B cell (primary cell): ENCODE measurements around the gene IARS1. TPM values are rescaled to one million over a fixed set of nuclear protein-coding genes. Genes with fewer than 3 reads are reported as not detected.

Source experiments
- ATAC-seq: fragments of 200-7000 bp; cut with Tn5 transposase; one replicate; pipeline ENCODE4 v1.10.0; 2021; ENCODE audit warnings: low read depth, mild to moderate bottlenecking, moderate number of reproducible peaks, moderate library complexity
- CTCF ChIA-PET: fragments of 350-600 bp; sonication (Branson Sonifier 250); formaldehyde crosslinking; loops from one replicate; lab custom pipeline; 2021; ENCODE audit warnings: antibody characterized with exemption, inconsistent platforms; lab: Charles Lee
- POLR2A ChIA-PET: fragments of 350-600 bp; sonication (Branson Sonifier 250); formaldehyde crosslinking; loops from one replicate; lab custom pipeline; 2021; ENCODE audit warnings: antibody characterized with exemption; lab: Charles Lee
- DNase-seq: peaks from one replicate; pipeline ENCODE4 v3.0.0; 2013
- H2AFZ ChIP-seq: 2 replicates; pipeline ENCODE4 v1.6.1; 2012; ENCODE audit warnings: mild to moderate bottlenecking, low read depth, low read length; ENCODE audit not compliant: insufficient read depth, poor library complexity, severe bottlenecking
- H3K27ac ChIP-seq, 2 donors: 1 replicate in 1 of 2; 2 replicates in 1 of 2; pipeline ENCODE4 v1.5.1; 2012 to 2013; ENCODE audit warnings: low read length in 2 of 2, mild to moderate bottlenecking in 2 of 2, moderate library complexity in 1 of 2
- H3K27me3 ChIP-seq, 4 experiments: fragments of 200-600 bp in 1 of 4; sonication (generic) in 1 of 4; replicated peaks in 1 of 4; 1 replicate in 2 of 4; 2 replicates in 2 of 4; pipeline versions ENCODE4 v1.6.1 to v1.7.0; 2013 to 2016; ENCODE audit warnings: low read length in 3 of 4, mild to moderate bottlenecking in 2 of 4, mixed read lengths in 1 of 4, moderate library complexity in 1 of 4; ENCODE audit not compliant: insufficient read depth in 4 of 4, control insufficient read depth in 3 of 4; ENCODE audit errors: control extremely low read depth in 1 of 4
- H3K36me3 ChIP-seq, 2 experiments: replicated peaks in 1 of 2; 1 replicate in 1 of 2; 2 replicates in 1 of 2; pipeline versions ENCODE4 v1.6.1 to v1.7.1; 2013; ENCODE audit warnings: low read length in 1 of 2; ENCODE audit not compliant: insufficient read depth in 2 of 2, control insufficient read depth in 1 of 2; ENCODE audit errors: control extremely low read depth in 1 of 2, extremely low read depth in 1 of 2
- H3K4me1 ChIP-seq, 2 donors: fragments of 200-600 bp in 1 of 2; sonication (generic) in 1 of 2; 1 replicate in 1 of 2; 2 replicates in 1 of 2; pipeline versions ENCODE4 v1.5.1 to v1.6.1; 2013 to 2017; ENCODE audit warnings: low read length in 2 of 2; ENCODE audit not compliant: control insufficient read depth in 2 of 2, insufficient read depth in 2 of 2
- H3K4me2 ChIP-seq: replicated peaks from 2 replicates; pipeline ENCODE3; 2012; ENCODE audit warnings: mild to moderate bottlenecking, low read depth, low read length; ENCODE audit not compliant: poor library complexity, severe bottlenecking
- H3K4me3 ChIP-seq, 5 experiments: fragments of 200-600 bp in 1 of 5; sonication (generic) in 1 of 5; 1 replicate in 3 of 5; 2 replicates in 2 of 5; pipeline versions ENCODE4 v1.5.1 to v1.7.0; 2011 to 2016; ENCODE audit warnings: low read length in 4 of 5, mild to moderate bottlenecking in 4 of 5, low read depth in 2 of 5, control low read depth in 1 of 5, moderate library complexity in 1 of 5; ENCODE audit not compliant: insufficient read depth in 1 of 5; ENCODE audit errors: control extremely low read depth in 1 of 5, extremely low read depth in 1 of 5
- H3K79me2 ChIP-seq: fragments of 200-600 bp; sonication (generic); one replicate; pipeline ENCODE4 v1.6.0; 2016; ENCODE audit warnings: low read length; ENCODE audit not compliant: control insufficient read depth, insufficient read depth
- H3K9ac ChIP-seq: fragments of 200-600 bp; sonication (generic); 2 replicates; pipeline ENCODE4 v1.6.1; 2017; ENCODE audit warnings: mild to moderate bottlenecking, low read length, moderate library complexity
- H3K9me3 ChIP-seq, 3 donors: one replicate each; pipeline versions ENCODE4 v1.6.1 to v1.7.1; 2013; ENCODE audit warnings: low read length in 2 of 3; ENCODE audit not compliant: control insufficient read depth in 2 of 3, insufficient read depth in 1 of 3; ENCODE audit errors: control extremely low read depth in 1 of 3
- H4K20me1 ChIP-seq: 2 replicates; pipeline ENCODE4 v1.6.0; 2012; ENCODE audit warnings: mild to moderate bottlenecking, low read length; ENCODE audit not compliant: insufficient read depth, control insufficient read depth, poor library complexity, severe bottlenecking
- H3K27ac Mint-ChIP-seq: one replicate; pipeline ENCODE4 v1.8.0; 2021; ENCODE audit warnings: mixed read lengths
- H3K27me3 Mint-ChIP-seq: one replicate; pipeline ENCODE4 v1.8.0; 2021; ENCODE audit warnings: mixed read lengths
- H3K4me1 Mint-ChIP-seq: one replicate; pipeline ENCODE4 v1.8.0; 2021; ENCODE audit warnings: mixed read lengths
- H3K4me3 Mint-ChIP-seq: one replicate; pipeline ENCODE4 v1.8.0; 2021; ENCODE audit warnings: mixed read lengths
- H3K9me3 Mint-ChIP-seq: one replicate; pipeline ENCODE4 v1.8.0; 2022; ENCODE audit warnings: mixed read lengths; ENCODE audit not compliant: insufficient read depth
- EZH2 ChIP-seq: IDR thresholded peaks from 2 replicates; pipeline ENCODE4 v1.6.1; 2012; ENCODE audit warnings: borderline replicate concordance, low read depth, mild to moderate bottlenecking, moderate library complexity, low read length; ENCODE audit not compliant: insufficient read depth, poor library complexity, severe bottlenecking
- WGBS: methylation state at CpG from one replicate; pipeline ENCODE4 v1.1.5; 2013; ENCODE audit warnings: missing lambda C conversion rate; ENCODE audit not compliant: insufficient coverage; 5-methylcytosine and 5-hydroxymethylcytosine counted together
- intact Hi-C: fragments of 100-400 bp; cut with micrococcal nuclease; formaldehyde crosslinking; loops from one replicate; pipeline ENCODE4 v1.10.0; 2022
- polyA plus RNA-seq: library from polyadenylated mRNA; depleted of rRNA; stranded (reverse); fragments of >200 nt; gene quantifications from 2 replicates; pipeline ENCODE4 v1.2.3, GENCODE V29; 2012
- total RNA-seq, 2 donors: library from RNA; stranded (reverse); fragments of 120-200 nt in 1 of 2; gene quantifications; 1 replicate in 1 of 2; 2 replicates in 1 of 2; pipeline versions ENCODE4 v1.2.3 to v1.2.4, GENCODE V29; 2013 to 2022
- TF ChIP-seq, protein P1 (sequence below): fragments of 200-600 bp; IDR thresholded peaks from one replicate; pipeline ENCODE4 v1.8.0; 2022; ENCODE audit warnings: antibody characterized with exemption, mild to moderate bottlenecking

The IARS1 gene
- total and polyA plus RNA-seq, 2 donors (not counting 1 experiment from before 2014, with no cell fraction given), result 31.6 to 82.8 TPM

DNA sequence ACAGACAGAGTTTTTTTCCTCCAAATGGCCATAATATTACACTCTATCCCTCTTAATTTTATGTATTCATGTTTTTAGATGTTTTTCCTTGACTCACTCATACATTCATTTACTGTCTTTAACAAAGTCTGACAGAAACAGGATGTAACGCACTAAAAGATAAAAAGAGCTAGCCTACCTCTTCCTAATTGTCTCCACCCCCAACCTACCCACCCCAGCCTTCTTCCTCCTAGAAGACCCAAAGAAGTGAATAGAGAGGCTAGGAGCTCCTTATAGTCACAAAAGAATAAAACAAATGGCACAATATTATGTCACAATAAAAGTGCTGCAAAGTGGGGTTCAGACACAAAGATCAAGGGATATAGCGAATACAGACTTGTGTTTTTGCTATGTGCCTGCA lies 30.9 kb upstream of the IARS1 start:
- peak overlapping the region; percentile 97 for H3K9ac ChIP-seq
- no peaks in the 10 kb centered on the region for H4K20me1 ChIP-seq
- peak overlapping the region; percentile 97 for H3K4me3 Mint-ChIP-seq
- intact Hi-C loops, result loop anchor here (2.0 to 10.0 kb wide), 2 partner anchors 82 to 440 kb away; partner anchors contain the start of gene BICD2
- ATAC-seq (no peak), DNase-seq (no peak)
- H3K27ac Mint-ChIP-seq, result peak overlapping the region; percentile 97
- no peaks in the 10 kb centered on the region for H3K27me3 ChIP-seq
- peak overlapping the region; percentile 97 for H2AFZ ChIP-seq
- H3K36me3 ChIP-seq, result peaks cover 0 to 37% of the 10 kb centered on the region in 2 experiments
- H3K27me3 Mint-ChIP-seq, result no peaks in the 10 kb centered on the region
- H3K4me3 ChIP-seq, result peak overlapping the region; percentile 79 to 98 (median 90)
- no peaks in the 10 kb centered on the region for H3K9me3 Mint-ChIP-seq
- H3K9me3 ChIP-seq, result no peaks in the 10 kb centered on the region
- 0% methylated on average over 1 of the region's 2 CpGs for WGBS
- TF ChIP-seq EZH2, result no peak
- TF ChIP-seq, protein P1, sequence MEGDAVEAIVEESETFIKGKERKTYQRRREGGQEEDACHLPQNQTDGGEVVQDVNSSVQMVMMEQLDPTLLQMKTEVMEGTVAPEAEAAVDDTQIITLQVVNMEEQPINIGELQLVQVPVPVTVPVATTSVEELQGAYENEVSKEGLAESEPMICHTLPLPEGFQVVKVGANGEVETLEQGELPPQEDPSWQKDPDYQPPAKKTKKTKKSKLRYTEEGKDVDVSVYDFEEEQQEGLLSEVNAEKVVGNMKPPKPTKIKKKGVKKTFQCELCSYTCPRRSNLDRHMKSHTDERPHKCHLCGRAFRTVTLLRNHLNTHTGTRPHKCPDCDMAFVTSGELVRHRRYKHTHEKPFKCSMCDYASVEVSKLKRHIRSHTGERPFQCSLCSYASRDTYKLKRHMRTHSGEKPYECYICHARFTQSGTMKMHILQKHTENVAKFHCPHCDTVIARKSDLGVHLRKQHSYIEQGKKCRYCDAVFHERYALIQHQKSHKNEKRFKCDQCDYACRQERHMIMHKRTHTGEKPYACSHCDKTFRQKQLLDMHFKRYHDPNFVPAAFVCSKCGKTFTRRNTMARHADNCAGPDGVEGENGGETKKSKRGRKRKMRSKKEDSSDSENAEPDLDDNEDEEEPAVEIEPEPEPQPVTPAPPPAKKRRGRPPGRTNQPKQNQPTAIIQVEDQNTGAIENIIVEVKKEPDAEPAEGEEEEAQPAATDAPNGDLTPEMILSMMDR, result no peak
- peaks cover 33% of the 10 kb centered on the region for H3K4me1 Mint-ChIP-seq
- peaks cover 15 to 20% of the 10 kb centered on the region in 2 donors for H3K4me1 ChIP-seq
- POLR2A ChIA-PET, result interaction anchor here (1.2 kb wide), 1 partner anchor 26 kb away, joined by 3 read pairs; no protein-coding TSS in a partner anchor
- peaks cover 41% of the 10 kb centered on the region for H3K79me2 ChIP-seq
- H3K27ac ChIP-seq, result peak overlapping the region in 1 of 2 donors; percentile 97
- H3K4me2 ChIP-seq, result peak overlapping the region; percentile 95
- CTCF ChIA-PET, result no interaction called here

DNA sequence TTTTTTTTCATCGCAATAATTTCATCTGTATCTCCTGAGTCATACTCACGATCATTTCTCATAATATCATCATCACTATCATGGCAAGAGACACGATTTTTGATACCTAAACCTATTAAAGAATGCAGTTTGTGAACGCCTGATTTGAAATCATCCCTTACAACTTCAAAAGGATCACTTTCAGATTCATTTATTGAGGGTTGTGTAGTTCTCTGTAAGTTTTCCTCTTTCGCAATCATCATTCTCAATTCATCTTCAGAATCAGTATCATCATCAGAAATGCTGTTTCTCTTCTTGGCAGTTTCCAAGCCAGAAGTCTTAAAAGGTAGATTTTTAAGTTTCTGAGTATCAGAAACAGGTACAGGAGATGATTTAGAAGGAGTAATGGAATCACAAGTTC lies 22.0 kb upstream of the IARS1 start:
- intact Hi-C loops, result no loop called here
- CTCF ChIA-PET, result no interaction called here
- 100% methylated on average over 2 of the region's 5 CpGs for WGBS
- no peaks in the 10 kb centered on the region for H3K27me3 Mint-ChIP-seq
- H3K4me1 ChIP-seq, result no peaks in the 10 kb centered on the region
- no peak overlapping the region for H3K4me2 ChIP-seq
- H2AFZ ChIP-seq, result no peak overlapping the region
- peaks cover 0 to 74% of the 10 kb centered on the region in 2 experiments for H3K36me3 ChIP-seq
- H3K27ac Mint-ChIP-seq, result no peak overlapping the region
- H3K4me3 ChIP-seq, result no peak overlapping the region
- no peak overlapping the region for H3K9ac ChIP-seq
- no peaks in the 10 kb centered on the region for H3K27me3 ChIP-seq
- H3K9me3 ChIP-seq, result no peaks in the 10 kb centered on the region
- H3K4me1 Mint-ChIP-seq, result peaks cover 19% of the 10 kb centered on the region
- no peak for DNase-seq
- peaks cover 24% of the 10 kb centered on the region for H3K79me2 ChIP-seq
- no peak overlapping the region for H3K4me3 Mint-ChIP-seq
- TF ChIP-seq, protein P1, result no peak
- no peaks in the 10 kb centered on the region for H4K20me1 ChIP-seq
- H3K9me3 Mint-ChIP-seq, result no peaks in the 10 kb centered on the region
- ATAC-seq, result no peak
- POLR2A ChIA-PET, result no interaction called here
- H3K27ac ChIP-seq, result no peak overlapping the region
